Panc1 (cell line): ENCODE measurements around the gene RORC. TPM values are rescaled to one million over a fixed set of nuclear protein-coding genes. Genes with fewer than 3 reads are reported as not detected.
"Not testable (repeated sequence)": the region's sequence is repeated elsewhere in the genome, so short reads cannot be mapped to it uniquely, and the experiment has no call there.

ENCODE experiments used
- ATAC-seq: fragments of 200-7000 bp; cut with Tn5 transposase; 2 replicates; pipeline ENCODE4 v1.9.1; 2020; ENCODE audit warnings: mild to moderate bottlenecking, moderate library complexity
- BruUV-seq: library from RNA; stranded (reverse); fragments of 400-500 nt; replicated peaks from 2 replicates; lab custom pipeline; 2021; lab: Mats Ljungman, UMichigan
- CTCF ChIA-PET: fragments of 300-600 bp; sonication (Branson Sonifier 250); formaldehyde crosslinking; loops from one replicate; lab custom pipeline; 2022; ENCODE audit warnings: antibody characterized with exemption; lab: Charles Lee
- POLR2A ChIA-PET: fragments of 300-600 bp; sonication (Branson Sonifier 250); formaldehyde crosslinking; loops from one replicate; lab custom pipeline; 2022; ENCODE audit warnings: antibody characterized with exemption; lab: Charles Lee
- DNase-seq: peaks from one replicate; pipeline ENCODE4 v3.0.0-alpha.2; 2010; ENCODE audit warnings: low read depth, low spot score
- H3K27ac ChIP-seq: 2 replicates; pipeline ENCODE4 v1.5.1; 2011; ENCODE audit warnings: mild to moderate bottlenecking, low read length, inconsistent platforms
- H3K27me3 ChIP-seq: fragments of 200-500 bp; sonication (Bioruptor generic); 2 replicates; pipeline ENCODE4 v1.6.0; 2014; ENCODE audit warnings: low read length, inconsistent platforms; ENCODE audit not compliant: control insufficient read depth, insufficient read depth
- H3K36me3 ChIP-seq: fragments of 200-500 bp; sonication (Bioruptor generic); 2 replicates; pipeline ENCODE4 v1.5.1; 2014; ENCODE audit warnings: inconsistent platforms, mild to moderate bottlenecking, low read length, moderate library complexity; ENCODE audit not compliant: control insufficient read depth, insufficient read depth
- H3K4me1 ChIP-seq: 2 replicates; pipeline ENCODE4 v1.5.1; 2011; ENCODE audit warnings: inconsistent platforms, mild to moderate bottlenecking, low read length, moderate library complexity; ENCODE audit not compliant: control insufficient read depth, insufficient read depth
- H3K4me3 ChIP-seq, 2 experiments: 2 replicates each; pipeline ENCODE4 v1.5.1; 2011 to 2012; ENCODE audit warnings: low read depth in 2 of 2, low read length in 2 of 2, mild to moderate bottlenecking in 2 of 2, inconsistent platforms in 1 of 2, moderate library complexity in 1 of 2
- H3K9me3 ChIP-seq: fragments of 200-500 bp; sonication (Bioruptor generic); 2 replicates; pipeline ENCODE4 v1.5.1; 2014; ENCODE audit warnings: low read depth, mild to moderate bottlenecking, inconsistent platforms, low read length, moderate library complexity; ENCODE audit not compliant: control insufficient read depth, insufficient read depth
- CTCF ChIP-seq: fragments of 450-650 bp; IDR thresholded peaks from 2 replicates; pipeline ENCODE4 v1.5.1; 2017; ENCODE audit warnings: mild to moderate bottlenecking
- POLR2AphosphoS5 ChIP-seq: IDR thresholded peaks from 2 replicates; pipeline ENCODE4 v1.6.1; 2012; ENCODE audit warnings: mild to moderate bottlenecking, low read depth, low read length, moderate library complexity
- REST ChIP-seq, 2 experiments: IDR thresholded peaks; 2 replicates each; pipeline ENCODE4 v1.6.1; 2011 to 2012; ENCODE audit warnings: low read depth in 2 of 2, control low read depth in 1 of 2, low read length in 1 of 2, mild to moderate bottlenecking in 1 of 2, moderate library complexity in 1 of 2; ENCODE audit not compliant: insufficient read depth in 1 of 2
- SIN3A ChIP-seq: IDR thresholded peaks from 2 replicates; pipeline ENCODE4 v1.6.1; 2012; ENCODE audit warnings: low read depth, mild to moderate bottlenecking, low read length, moderate library complexity, borderline replicate concordance; ENCODE audit not compliant: insufficient read depth
- TCF7L2 ChIP-seq: IDR thresholded peaks from 2 replicates; pipeline ENCODE4 v1.6.1; 2011; ENCODE audit warnings: mild to moderate bottlenecking, low read depth, low read length, inconsistent platforms
- in situ Hi-C: cut with HindIII; loops from 2 replicates; pipeline ENCODE4 v1.10.0; 2016; ENCODE audit warnings: low sequenced_read_pairs, low pct_unique_long_range_greater_than_20kb
- intact Hi-C: fragments of 100-400 bp; cut with micrococcal nuclease; formaldehyde crosslinking; loops from one replicate; pipeline ENCODE4 v1.10.0; 2022; ENCODE audit not compliant: unreplicated experiment
- total RNA-seq: library from RNA; stranded (reverse); gene quantifications from one replicate; pipeline ENCODE4 v1.2.1, GENCODE V29; 2021; ENCODE audit not compliant: unreplicated experiment

RORC gene
- total RNA-seq, 1 experiment from 2014 or later = not detected

GRCh38 chr1:151780736-151781135, 50.9 kb downstream of the RORC start:
- in situ Hi-C loops, intact Hi-C loops, H3K4me3 ChIP-seq, H3K27ac ChIP-seq, ATAC-seq, H3K36me3 ChIP-seq, DNase-seq, H3K9me3 ChIP-seq, H3K27me3 ChIP-seq, BruUV-seq, H3K4me1 ChIP-seq: not testable (repeated sequence)
- ChIA-PET POLR2A (interaction anchor here (0.7 kb wide), 1 partner anchor 17 kb away, joined by 5 read pairs; the partner anchor contains the start of gene MRPL9), CTCF (interaction anchor here (0.7 kb wide), 1 partner anchor 79 kb away, joined by 5 read pairs; no protein-coding TSS in a partner anchor)

DNA sequence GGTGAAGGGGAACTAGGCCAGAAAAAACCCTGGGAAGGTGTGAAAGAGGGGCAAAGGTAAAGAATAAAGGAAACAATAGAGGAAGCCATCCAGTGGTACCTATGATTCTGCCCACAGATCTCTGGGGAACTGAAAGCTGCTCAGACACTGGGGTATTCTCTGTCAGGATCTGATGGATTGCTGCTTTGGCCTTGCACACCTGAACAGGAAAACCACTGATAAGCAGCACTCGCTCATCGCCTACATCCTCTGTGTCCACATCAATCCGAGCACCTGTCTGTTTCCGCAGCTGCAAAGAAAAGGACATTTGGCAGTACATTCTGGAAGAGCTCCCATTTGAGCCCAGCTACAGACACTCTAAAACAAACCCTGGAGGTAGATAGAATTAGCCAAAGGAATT, 51.8 kb downstream of the RORC start:
- H3K4me3 ChIP-seq = no peak overlapping the region
- H3K36me3 ChIP-seq = no peaks in the 10 kb centered on the region; the same call in 1 of the 2 replicates
- H3K27me3 ChIP-seq = no peaks in the 10 kb centered on the region
- no TSS peak for BruUV-seq
- no peak for DNase-seq
- no peak overlapping the region for H3K27ac ChIP-seq
- no peaks in the 10 kb centered on the region for H3K4me1 ChIP-seq
- in situ Hi-C loops = no loop called here
- intact Hi-C loops = no loop called here
- H3K9me3 ChIP-seq = no peaks in the 10 kb centered on the region
- TF ChIP-seq TCF7L2 (no peak), POLR2AphosphoS5 (no peak), REST (IDR thresholded peaks at IDR 0.05; ENCODE audit: insufficient read depth in 1 of 2, low read depth in 2 of 2, low read length in 1 of 2) (no peak), SIN3A (no peak), CTCF (no peak)
- CTCF ChIA-PET = no interaction called here
- no peak for ATAC-seq
- POLR2A ChIA-PET = no interaction called here

- no TSS peak for BruUV-seq
- ATAC-seq (no peak), DNase-seq (no peak)
- no peaks in the 10 kb centered on the region for H3K9me3 ChIP-seq
- ChIA-PET CTCF (no interaction called here), POLR2A (interaction anchor here (0.6 kb wide), 1 partner anchor 406 kb away, joined by 7 read pairs; no protein-coding TSS in a partner anchor)
- H3K4me3 ChIP-seq = no peak overlapping the region
- H3K4me1 ChIP-seq = no peaks in the 10 kb centered on the region
- intact Hi-C loops = no loop called here
- H3K36me3 ChIP-seq = no peaks in the 10 kb centered on the region; the same call in 1 of the 2 replicates
- in situ Hi-C loops = no loop called here
- H3K27ac ChIP-seq = no peak overlapping the region
- H3K27me3 ChIP-seq = no peaks in the 10 kb centered on the region
- no peak for TF ChIP-seq TCF7L2
- no peak for TF ChIP-seq CTCF
- TF ChIP-seq POLR2AphosphoS5 = no peak
These were observed 54.3 kb downstream of the RORC start for GRCh38 chr1:151777317-151777716.
